UCSD-AML1 (cell line): ENCODE results near the gene GPC5.
"Not testable (repeated sequence)": the region's sequence is repeated elsewhere in the genome, so short reads cannot be mapped to it uniquely, and the experiment has no call there.

Experiments
- DNase-seq: peaks from one replicate; lab custom pipeline; 2025; ENCODE audit not compliant: unreplicated experiment; lab: John Stamatoyannopoulos, UW

GPC5 gene

DNA sequence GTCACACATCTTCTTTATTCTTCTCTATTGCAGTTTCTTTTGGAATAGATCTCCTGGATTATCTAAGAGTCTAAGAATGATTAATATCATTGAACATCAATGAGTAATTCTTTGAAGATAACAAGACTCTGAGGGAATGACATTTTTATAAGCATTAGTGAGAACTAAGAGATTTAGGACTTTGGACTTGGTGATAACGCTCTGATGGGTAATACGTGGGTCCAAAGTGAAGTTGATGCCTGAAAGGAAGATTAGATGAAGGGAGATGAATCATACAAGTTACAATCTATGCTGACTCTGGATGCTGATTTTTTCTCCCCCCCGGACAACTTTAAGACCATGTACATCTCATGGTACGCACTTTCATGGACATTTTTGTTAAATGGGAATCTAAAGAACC, 364.5 kb downstream of the GPC5 start:
- no peak for DNase-seq

DNA sequence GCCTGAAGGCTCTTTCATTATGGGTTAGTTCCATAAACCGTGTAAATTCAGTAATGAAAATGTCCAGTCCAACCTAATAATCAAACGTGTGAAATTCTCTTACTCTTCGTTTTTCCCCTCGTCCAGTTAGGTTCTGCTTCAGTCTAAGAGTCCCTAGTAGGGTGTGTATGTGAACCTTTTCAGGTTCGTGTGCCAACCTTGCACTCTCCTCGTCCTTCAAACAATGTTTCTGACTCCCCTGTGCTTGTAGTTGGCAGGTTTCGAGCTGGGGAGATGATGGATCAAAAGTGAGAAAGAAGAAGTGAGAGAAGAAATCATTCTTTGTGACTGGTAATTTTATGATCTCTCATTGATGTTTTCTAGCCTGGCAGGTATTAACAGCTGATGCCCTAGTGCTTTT, 366.1 kb downstream of the GPC5 start:
- no peak for DNase-seq

DNA sequence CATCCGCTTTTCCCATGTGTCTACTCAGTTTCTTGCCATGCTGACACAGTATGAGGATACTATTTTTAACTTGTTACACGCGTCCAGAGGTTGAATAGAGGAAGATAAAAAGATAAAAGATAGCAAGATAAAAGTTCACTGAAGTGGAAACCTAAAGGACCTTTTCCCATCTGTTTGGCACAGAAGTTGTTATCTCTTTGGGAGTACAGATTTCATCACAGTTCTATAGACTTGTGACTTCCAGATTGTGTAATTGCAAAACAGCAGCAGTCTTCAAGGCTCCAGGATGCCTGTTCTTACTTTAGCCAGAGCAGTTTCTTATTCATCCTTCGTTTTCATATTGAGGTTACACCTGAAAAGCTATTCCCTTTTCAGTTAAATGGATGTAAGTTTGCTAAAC, 369.2 kb downstream of the GPC5 start:
- no peak for DNase-seq

DNA sequence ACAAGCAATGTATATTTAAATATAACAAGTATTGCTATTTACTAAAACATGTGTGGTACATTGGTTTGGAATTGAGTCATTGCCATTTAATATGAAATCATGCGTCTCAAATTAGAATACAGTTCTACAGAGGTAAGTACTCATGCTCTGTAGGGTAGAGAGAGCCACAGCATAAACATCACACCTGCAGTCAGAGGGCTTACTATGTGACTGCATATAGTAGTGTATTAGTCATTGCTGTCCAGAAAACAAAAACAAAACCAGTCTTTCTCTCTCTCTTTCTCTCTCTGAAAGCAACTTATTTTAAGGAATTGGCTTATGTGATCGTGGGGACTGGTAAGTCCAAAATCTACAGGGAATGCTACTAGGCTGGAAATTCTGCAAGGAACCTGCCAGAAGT, 370.3 kb downstream of the GPC5 start:
- no peak for DNase-seq

DNA sequence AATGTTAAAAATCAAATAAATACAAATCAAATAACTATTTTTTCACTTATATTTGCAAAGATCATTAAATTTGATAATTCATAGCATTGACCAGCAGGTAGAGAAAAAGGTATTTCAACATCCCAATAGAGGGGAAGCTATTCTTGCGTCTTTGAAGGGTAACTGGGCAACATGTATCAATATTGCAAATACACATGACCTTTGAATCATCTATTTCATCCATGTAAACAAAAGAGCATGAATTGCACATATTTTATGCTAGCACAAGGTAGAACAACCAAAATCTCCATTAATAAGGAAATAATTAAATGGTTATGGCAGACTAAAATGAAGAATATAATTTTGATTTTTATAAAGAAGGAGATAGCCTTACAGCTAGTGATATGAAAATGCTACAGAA, 372.8 kb downstream of the GPC5 start:
- DNase-seq, result no peak

DNA sequence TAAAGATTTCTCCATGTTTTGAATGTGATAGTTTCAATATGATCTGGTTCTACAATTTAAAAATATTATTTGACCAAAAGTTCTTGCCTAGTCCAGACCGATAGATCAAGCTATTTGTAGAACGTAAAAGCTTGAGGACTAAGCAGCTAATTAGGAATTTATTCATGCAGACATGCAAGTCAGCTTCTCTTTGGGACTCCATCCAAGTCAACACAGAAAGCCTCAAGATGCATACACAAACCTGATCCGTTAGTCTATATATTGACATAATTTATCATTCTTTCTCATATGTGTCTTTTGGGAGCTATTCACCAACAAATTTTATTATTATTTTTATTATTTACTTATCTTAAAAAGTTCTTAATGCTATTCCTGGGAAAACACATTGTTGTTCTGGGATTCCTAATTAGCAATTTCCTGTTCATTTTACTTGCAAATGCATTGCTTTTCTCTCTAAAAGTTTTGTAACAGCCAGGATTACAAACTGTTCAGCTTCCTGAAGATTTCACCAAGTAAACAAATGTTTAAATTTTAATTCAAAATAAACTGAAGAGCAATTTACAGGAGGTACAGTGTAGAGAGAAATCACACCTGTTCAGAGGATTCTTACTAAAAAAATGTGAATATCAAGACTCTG, 375.3 kb downstream of the GPC5 start:
- DNase-seq, result no peak

DNA sequence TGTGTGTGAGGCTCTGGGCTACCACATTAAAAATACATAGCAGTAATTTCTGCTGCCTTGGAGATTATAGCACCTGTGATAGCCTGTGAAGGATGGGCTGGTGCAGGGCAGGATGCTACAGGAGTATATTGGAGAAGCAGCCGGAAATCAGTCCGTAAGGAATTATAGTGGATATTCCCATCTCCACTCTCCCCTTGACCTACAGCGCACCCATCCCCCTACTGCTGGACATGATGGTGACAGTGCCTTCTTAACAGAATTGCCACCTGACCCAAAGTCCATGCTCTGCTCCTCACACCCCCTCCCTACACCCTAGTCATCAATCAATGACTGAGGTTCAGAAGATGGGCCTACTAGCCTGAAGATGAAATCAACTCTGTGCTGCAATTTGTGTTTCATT, 376.0 kb downstream of the GPC5 start:
- no peak for DNase-seq

DNA sequence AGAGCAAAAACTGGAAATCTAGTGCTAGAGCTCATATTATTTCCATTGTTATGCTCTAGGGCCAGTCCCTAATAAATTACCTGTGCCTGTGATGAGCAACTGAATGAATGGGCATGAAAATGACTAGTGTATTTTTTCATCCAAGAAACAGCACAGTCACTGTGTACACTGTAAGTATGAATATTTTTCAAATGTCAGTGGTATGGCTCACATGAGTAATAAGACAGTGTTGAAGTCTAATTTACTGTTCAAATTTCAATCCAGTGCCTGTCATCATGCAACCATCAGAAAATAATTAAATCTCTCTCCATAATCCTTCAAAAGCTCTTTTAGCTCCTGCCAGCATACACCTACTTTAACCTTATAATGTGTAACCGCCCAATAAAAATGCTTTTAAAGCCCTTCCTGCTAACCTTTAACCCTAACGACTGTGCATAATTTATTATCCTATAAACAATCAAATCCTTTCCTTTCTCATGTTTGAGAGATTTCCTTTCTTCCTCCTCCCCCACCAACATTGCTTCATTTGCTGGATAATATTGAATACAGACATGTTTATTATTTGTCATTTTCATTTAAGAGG, 378.3 kb downstream of the GPC5 start:
- DNase-seq, result no peak

DNA sequence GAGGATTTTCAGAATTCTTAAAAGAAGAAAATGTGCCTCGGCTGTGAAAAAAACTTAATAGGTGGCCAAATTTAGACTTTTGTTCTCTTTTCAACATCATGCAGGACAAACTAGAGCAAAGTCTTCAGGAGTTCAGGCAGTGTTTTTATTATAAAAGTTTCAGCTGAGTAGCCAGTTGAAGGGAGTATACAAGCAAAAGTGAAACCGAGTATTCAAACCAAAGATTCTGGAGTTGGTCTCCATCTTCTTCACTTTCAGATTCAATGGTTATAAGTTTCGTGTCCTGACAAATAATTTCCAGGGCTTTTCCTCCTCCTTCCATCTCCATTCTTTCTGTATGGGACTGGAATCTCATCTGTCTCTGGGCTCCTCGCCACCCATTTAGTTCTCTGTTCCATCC, 379.7 kb downstream of the GPC5 start:
- no peak for DNase-seq

DNA sequence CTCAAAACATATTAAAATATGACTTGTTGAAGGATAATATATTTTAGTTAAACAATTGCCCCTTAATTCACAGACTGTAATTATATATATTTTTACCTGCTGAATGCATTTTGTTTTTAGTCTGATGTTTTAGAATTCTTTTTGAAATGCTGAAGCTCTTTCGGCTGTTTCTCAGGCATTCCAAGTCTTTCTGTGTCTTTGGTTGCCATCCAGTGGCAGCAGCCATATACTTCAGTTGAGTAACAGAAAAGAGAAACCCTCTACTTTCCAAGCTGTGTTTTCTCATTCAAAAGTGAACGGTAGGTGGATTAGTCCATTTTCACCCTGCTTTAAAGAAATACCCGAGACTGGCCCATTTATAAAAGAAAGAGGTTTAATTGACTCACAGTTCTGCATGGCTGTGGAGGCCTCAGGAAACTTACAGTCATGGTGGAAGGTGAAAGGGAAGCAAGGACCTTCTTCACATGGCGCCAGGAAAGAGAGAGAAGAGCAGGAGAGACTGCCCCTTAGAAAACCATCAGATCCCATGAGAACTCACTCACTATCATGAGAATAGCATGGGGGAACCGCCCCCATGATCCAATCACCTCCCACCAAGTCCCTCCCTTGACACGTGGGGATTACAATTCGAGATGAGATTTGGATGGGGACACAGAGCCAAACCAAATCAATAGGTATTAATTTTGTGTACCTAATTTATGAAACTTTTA, 383.7 kb downstream of the GPC5 start:
- not testable (repeated sequence) for DNase-seq

DNA sequence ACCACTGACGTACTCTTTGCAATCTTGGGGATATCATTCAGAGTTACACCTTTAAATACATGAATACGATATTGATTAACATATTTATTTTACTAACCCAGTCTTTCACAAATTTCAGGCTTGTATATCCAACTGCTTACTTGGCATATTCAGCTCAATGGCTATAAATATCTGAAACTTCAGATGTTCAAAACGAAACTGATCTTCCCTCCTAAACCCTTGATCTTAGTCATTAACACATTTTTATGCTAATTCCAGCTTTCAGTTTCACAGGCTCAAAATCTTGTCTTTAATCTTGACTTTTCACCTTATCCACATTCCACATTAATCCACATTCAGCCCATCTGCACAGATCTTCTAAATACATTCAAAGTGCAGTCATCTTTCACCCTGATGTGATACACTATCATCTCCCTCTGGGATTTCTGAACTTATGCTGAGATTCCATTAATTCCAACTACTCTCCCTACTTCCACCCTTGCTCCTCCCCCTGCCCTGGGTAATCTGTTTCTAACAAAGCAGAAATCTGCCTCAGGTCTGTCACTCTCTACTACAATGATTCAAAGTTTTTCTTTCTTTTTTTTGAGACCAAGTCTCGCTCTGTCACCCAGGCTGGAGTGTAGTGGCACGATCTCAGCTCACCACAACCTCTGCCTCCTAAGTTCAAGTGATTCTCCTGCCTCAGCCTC, 387.2 kb downstream of the GPC5 start:
- DNase-seq, result no peak

DNA sequence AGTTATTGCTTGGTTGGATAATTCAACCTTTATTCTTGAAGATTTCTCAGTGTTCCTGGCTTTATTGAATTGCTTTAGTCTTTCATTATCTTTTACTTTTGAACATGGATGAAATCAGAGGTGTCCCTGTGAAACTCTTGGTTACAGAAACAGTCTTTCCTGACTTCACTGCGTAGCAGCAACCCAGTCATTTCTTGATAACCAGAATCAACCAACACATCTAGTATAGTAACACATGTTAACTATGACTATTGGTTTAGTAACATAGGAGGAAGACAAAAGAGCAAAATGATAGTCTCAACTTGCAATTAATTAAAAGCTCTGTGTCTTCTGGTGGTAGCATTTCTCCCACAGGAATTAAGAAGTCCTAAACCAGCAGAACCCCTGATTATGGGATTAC, 393.6 kb downstream of the GPC5 start:
- DNase-seq, result no peak

DNA sequence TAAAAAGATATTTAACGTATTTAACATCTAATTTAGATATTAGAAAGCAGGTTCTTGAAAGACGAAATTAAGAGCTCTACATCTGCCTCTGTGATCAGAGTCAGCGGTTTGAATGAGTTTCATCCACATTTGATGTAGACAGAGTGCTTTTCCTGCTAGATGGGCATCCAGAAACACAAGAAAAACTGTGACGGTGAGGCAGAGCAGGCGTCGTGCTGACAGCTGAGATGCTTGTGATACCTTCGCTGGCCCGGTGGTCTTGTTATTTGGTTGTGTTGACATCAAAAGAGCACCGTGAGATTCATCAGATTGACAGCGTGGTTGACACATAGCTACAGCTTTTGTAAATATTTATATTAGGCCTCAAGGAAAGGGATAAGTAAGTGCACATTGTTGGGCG, 399.1 kb downstream of the GPC5 start:
- DNase-seq, result no peak

DNA sequence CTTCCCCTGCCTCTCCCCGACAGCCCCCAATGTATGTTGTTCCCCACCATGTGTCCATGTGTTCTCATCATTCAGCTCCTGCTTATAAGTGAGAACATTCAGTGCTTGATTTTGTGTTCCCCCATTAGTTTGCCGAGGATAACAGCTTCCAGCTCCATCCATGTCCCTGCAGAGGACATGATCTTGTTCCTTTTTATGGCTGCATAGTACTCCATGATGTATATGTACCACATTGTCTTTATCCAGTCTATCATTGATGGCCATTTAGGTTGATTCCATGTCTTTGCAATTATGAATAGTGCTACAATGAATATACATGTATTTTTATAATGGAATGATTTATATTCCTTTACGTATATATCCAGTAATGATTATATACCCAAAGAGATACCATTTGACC, 399.9 kb downstream of the GPC5 start:
- DNase-seq, result not testable (repeated sequence)

DNA sequence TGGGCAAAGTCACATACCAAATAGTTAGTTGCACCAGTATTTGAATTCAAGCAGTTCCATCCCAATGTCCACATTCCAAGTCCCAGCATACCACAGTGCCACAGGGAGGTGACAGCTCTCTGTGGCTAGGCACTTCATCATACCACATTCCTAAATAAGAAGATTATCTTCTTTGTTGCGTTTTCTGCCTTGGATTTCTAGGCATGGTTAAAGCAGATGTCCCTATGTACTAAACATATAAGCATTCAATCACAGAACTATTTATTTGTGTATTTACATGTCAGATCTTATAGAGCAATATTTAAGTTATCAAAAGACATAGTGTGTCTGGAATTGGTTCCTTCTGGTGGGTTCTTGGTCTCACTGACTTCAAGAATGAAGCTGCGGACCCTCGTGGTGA, 403.4 kb downstream of the GPC5 start:
- DNase-seq, result not testable (repeated sequence)

DNA sequence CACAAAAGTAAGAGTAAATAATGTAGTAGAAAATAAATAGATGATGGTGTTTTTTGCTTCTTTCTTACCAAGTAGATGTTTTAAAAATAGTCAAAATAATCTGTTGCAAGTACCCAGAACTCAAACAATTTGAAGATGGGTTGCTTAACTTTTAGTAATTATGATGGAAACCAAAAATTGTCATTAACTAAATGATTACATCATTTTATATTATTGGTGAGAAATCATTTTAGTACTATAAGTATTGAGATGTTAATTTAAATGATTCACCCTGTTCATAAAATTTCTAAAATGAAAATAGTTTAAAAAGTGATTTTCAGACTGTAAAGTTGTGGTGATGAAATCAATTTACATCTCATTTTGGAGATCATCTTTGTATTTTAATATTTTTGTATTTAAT, 404.5 kb downstream of the GPC5 start:
- DNase-seq, result no peak

DNA sequence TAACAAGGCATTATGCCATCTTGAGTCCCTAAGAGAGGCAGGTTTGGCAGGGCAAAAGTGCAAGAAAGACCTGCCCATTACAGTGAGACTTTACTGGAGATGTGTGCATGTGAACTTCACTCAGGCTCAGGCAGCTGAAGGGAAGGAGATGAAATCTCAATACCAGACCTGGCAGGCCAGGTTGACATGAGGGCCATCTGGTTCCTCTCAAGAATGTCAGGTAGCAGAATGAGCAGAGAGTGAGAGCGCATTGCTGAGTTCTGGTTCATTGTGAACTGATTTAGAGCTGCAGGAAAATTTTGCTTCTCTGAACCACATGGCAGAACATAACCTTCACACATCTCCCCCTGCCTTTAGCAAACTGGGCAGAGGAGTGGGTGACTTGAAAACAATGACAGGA, 406.3 kb downstream of the GPC5 start:
- DNase-seq, result no peak

DNA sequence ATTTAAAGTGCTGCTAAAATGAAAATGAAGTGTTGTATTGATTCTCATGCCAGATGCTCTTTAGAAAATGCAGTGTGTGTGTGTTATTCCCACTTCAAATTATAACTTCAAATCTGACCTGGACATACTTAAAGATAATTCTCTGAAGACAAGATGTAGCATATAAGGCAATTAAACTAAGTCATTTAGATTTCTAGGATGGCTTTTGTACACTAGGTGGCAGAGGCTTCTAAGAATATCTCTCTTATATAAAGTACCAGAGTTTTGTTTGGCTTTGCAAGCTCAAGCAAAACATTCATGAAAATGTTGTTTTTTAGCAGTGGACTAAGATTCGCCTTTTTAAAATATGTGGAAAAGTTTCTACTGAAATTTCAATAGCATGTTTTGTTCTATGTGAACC, 407.2 kb downstream of the GPC5 start:
- DNase-seq, result no peak

DNA sequence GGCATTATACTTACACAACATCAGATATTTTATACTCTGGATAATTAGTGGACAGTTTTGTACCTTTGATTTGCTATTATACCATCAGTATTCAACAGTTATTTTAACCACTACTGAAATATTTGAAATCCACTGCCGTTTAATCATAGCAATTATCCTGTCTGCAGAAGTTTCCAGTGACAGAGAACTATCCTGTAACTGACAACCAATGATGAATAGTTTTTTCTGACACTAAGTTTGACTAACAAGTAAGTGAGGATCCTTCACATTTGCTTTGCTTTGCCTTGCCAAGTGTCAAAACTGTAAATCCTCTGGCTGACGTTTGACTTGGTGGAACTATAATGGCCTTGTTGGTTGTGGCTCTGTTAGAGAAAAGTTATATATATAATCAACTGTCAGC, 410.7 kb downstream of the GPC5 start:
- no peak for DNase-seq

DNA sequence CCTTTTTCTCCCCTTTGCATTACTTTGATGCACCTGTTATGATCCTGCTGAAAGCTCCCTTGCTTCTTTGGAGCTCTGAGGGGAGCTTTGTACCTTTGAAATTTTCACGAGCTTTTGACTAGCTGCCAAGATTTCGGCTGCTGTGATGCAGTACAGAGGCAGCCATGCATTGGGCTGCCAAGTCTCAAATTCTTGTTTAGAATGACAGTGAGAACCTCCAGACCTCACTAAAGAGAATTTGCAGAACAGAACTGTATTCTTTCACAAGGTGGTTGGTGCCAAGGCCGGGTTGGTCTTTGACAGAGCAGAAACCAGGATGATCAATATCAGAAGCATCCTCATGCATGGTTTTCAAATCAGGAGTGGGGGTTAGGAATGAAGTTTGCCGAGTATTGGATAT, 414.8 kb downstream of the GPC5 start:
- no peak for DNase-seq

DNA sequence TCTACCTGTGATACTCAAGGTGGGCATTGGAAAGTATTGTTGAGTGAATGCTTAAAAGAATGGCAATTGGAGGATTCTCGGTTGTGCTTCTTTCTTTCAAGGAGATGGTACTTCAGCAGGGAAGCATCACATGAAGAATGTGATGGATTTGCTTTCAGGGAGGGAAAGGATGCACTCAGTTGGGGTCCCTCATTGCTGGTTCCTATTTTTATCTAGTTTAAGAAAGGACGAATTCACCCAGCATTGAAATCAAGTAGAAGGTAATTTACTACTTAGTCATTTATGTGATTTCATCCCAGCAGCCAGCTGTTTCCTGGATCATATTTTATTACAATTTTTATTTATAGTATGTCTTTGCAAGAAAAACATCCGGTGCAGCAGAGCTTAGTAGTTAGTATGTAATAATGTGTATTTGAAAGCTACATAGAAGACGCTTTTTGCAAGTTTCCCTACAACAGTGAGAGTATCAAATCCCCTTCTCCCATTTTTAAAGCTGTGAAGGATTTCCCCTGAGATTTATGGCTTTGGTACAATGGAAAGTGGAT, 417.9 kb downstream of the GPC5 start:
- no peak for DNase-seq

DNA sequence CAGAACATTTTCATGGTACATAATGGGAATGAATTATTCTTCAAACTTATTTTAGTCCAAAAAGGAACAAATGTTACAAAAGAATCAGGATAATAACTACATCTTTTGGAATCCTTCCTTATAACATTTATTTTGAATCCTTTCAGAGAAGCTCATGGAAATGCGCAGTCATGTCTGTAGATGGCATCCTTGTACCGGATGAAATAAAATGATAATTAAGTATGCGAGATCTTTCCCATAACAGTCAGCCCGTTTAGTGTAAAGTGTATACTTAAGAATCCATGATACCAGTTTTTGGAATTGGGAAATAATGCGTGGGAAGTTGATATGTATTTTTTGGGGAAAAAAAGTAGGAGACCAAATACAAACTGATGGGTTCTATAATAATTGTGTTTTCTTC, 418.8 kb downstream of the GPC5 start:
- DNase-seq, result no peak
